RWPE1 (cell line): Measurements from ENCODE around the gene SLC25A22.

Experiments
- CTCF ChIA-PET: fragments of 350-600 bp; sonication (Branson Sonifier 250); formaldehyde crosslinking; extraction: SDS; loops from one replicate; lab custom pipeline; 2021; lab: Yijun Ruan, JAX
- POLR2A ChIA-PET: fragments of 400-600 bp; formaldehyde crosslinking; extraction: SDS; loops from one replicate; lab custom pipeline; 2020; ENCODE audit warnings: antibody characterized with exemption; ENCODE audit not compliant: low non-redundant PET; lab: Yijun Ruan, JAX
- DNase-seq: peaks from one replicate; pipeline ENCODE4 v3.0.0; 2012; ENCODE audit warnings: low spot score
- H3K27ac ChIP-seq: fragments of 450-650 bp; 2 replicates; pipeline ENCODE4 v1.5.1; 2017
- TF ChIP-seq, protein P1 (sequence below): fragments of 450-650 bp; conservative IDR thresholded peaks from 2 replicates; pipeline ENCODE4 v1.5.1; 2017; ENCODE audit warnings: low read depth, mild to moderate bottlenecking

SLC25A22 gene

DNA sequence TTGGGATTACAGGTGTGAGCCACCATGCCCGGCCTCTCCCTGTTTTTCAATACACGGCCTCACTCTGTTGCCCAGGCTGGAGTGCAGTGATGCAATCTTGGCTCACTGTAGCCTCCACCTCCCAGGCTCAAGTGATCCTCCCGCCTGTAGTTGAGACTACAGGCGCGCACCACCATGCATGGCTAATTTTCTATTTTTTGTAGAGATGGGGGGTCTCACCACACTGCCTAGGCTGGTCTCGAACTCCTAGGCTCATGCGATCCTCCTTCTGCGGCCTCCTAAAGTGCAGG lies 32.3 kb downstream of the SLC25A22 start:
- TF ChIP-seq, protein P1, sequence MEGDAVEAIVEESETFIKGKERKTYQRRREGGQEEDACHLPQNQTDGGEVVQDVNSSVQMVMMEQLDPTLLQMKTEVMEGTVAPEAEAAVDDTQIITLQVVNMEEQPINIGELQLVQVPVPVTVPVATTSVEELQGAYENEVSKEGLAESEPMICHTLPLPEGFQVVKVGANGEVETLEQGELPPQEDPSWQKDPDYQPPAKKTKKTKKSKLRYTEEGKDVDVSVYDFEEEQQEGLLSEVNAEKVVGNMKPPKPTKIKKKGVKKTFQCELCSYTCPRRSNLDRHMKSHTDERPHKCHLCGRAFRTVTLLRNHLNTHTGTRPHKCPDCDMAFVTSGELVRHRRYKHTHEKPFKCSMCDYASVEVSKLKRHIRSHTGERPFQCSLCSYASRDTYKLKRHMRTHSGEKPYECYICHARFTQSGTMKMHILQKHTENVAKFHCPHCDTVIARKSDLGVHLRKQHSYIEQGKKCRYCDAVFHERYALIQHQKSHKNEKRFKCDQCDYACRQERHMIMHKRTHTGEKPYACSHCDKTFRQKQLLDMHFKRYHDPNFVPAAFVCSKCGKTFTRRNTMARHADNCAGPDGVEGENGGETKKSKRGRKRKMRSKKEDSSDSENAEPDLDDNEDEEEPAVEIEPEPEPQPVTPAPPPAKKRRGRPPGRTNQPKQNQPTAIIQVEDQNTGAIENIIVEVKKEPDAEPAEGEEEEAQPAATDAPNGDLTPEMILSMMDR = no peak
- DNase-seq = no peak
- CTCF ChIA-PET = interaction anchor here (0.6 to 1.2 kb wide), 5 partner anchors 18 to 212 kb away, joined by 3 to 4 read pairs (median 3); no protein-coding TSS in a partner anchor
- H3K27ac ChIP-seq = peak overlapping the region; percentile 95
- POLR2A ChIA-PET = no interaction called here

DNA sequence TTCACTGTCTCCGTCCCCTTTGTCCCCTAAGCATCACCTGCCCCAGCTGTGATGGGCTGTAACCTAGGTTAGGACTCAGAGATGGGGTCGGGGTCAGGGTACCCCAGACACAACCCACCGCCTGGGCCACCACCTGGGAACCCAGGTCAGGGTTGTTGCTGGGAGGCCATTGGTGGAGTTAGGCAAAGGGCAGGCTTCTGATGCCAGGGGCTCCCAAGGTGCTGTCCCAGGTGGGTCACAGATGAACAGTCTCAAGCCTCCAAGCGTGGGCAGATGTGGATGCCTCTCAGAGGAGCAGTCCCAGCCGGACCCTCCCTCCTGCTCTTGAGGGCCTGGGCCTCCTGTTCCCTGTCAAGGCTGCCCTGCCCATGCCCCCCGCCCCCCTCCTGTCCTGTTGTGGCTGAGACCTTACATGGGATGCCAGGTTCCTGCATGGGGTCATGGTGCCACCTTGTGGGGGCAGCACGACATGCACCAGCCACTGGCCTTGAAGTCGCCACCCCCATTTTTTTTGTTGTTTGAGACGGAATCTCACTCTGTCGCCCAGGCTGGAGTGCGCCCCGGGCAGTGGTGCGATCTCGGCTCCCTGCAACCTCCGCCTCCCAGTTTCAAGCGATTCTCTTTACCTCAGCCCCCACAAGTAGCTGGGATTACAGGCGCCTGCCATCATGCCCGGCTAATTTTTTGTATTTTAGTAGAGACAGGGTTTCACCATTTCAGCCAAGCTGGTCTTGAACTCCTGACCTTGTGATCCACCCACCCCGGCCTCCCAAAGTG lies 32.9 kb downstream of the SLC25A22 start:
- H3K27ac ChIP-seq = peak overlapping the region; percentile 95
- TF ChIP-seq, protein P1 = peak; percentile 80
- POLR2A ChIA-PET = no interaction called here
- CTCF ChIA-PET = interaction anchor here (0.5 to 1.2 kb wide), 7 partner anchors 11 to 211 kb away, joined by 3 to 5 read pairs (median 3); no protein-coding TSS in a partner anchor
- DNase-seq = no peak

DNA sequence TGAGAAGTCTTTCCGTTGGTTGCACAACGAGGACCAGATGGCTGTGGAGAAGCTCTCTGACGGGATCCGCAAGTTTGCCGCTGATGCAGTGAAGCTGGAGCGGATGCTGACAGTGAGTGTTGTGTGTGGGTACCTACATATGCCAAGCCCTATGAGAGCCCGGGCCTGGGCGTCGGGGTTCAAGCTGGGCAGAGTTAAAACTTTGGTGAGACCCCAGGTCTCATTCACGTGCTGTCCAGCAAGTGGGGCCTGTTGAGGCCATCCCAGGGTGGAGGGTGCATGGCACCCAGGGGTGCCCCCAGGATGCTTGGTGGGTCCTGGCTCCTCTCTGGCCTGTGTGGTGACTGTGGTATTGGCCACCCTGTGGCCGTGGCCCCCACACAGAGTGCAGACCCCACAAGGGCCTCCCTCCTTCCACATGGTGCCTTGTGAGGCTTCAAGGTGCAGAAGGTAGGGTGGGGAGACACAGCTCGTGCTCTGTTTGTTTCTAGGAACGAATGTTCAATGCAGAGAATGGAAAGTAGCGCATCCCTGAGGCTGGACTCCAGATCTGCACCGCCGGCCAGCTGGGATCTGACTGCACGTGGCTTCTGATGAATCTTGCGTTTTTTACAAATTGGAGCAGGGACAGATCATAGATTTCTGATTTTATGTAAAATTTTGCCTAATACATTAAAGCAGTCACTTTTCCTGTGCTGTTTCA lies 33.6 kb downstream of the SLC25A22 start:
- POLR2A ChIA-PET = no interaction called here
- peak overlapping the region; percentile 95 for H3K27ac ChIP-seq
- CTCF ChIA-PET = interaction anchor here (0.5 to 3.0 kb wide), 4 partner anchors 10 to 210 kb away, joined by 3 to 10 read pairs (median 5); no protein-coding TSS in a partner anchor
- no peak for DNase-seq
- TF ChIP-seq, protein P1 = no peak

DNA sequence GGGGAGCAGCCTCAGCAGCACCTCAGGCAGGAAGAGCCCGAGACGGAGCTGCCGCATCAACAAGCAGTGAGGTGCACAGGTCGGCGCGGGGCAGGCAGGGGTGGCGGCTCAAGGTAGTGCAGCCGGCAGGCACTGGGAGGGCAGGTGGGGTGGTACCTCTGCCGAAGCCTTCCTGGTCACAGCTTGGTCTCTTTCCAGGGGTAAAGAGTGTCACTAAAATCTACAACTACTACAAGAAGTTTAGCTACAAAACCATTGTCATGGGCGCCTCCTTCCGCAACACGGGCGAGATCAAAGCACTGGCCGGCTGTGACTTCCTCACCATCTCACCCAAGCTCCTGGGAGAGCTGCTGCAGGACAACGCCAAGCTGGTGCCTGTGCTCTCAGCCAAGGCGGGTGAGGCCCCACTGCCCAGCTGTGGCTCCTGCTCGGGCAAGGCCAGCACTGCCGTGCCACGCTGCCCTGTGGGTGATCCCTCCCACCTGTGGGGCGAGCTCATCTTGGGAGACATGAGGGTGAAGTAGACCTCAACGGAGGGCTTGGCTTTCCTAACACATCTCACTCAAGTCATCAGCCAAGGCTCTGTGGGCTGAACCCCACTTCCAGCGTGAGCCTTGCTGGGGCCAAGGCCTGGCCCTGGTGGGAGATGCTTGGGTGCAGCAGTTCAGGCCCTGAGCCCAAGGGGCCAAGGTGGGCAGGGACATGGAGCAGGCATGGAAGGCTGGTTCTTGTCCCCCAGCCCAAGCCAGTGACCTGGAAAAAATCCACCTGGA lies 34.3 kb downstream of the SLC25A22 start:
- POLR2A ChIA-PET = interaction anchor here (1.3 kb wide), 1 partner anchor 36 kb away, joined by 14 read pairs; no protein-coding TSS in a partner anchor
- no peak for DNase-seq

DNA sequence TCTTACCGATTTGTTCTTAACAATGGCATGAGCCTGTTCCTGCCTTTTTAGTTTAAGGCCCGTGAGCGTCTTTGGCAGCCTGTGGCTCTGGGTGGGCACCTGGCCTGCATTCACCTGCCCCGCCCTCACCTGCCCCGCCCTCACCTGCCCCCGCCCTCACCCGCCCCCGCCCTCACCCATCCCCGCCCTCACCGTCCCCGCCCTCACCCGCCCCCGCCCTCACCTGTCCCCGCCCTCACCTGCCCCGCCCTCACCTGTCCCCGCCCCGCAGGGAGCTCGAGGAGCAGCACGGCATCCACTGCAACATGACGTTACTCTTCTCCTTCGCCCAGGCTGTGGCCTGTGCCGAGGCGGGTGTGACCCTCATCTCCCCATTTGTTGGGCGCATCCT lies 35.0 kb downstream of the SLC25A22 start:
- DNase-seq = peak; percentile 69
- CTCF ChIA-PET = interaction anchor here (0.6 to 3.0 kb wide), 4 partner anchors 26 to 135 kb away, joined by 3 to 10 read pairs (median 3); no protein-coding TSS in a partner anchor
- peak overlapping the region; percentile 95 for H3K27ac ChIP-seq
- POLR2A ChIA-PET = interaction anchor here (1.3 kb wide), 2 partner anchors 15 to 35 kb away, joined by 4 to 14 read pairs; partner anchors contain the start of gene TALDO1
- TF ChIP-seq, protein P1 = no peak

More for the DNA sequence above, 34.3 kb downstream of the SLC25A22 start:
- TF ChIP-seq, protein P1 = no peak
- H3K27ac ChIP-seq = peak overlapping the region; percentile 95
- CTCF ChIA-PET = interaction anchor here (0.5 to 3.0 kb wide), 4 partner anchors 26 to 136 kb away, joined by 3 to 10 read pairs (median 5); no protein-coding TSS in a partner anchor
